Colonic mucosa (tissue), 4 donors: ENCODE results near the gene C12orf54. TPM values are rescaled to one million over a fixed set of nuclear protein-coding genes. Genes with fewer than 3 reads are reported as not detected.
"Not testable (repeated sequence)": the region's sequence is repeated elsewhere in the genome, so short reads cannot be mapped to it uniquely, and the experiment has no call there.

Experiments used
- DNase-seq: peaks from one replicate; pipeline ENCODE4 v3.0.0-alpha.2; 2020
- H3K27ac ChIP-seq: fragments of 200-600 bp; one replicate; pipeline ENCODE4 v1.8.0; 2021
- H3K27me3 ChIP-seq: fragments of 200-600 bp; one replicate; pipeline ENCODE4 v1.8.0; 2021
- H3K36me3 ChIP-seq: fragments of 200-600 bp; one replicate; pipeline ENCODE4 v1.8.0; 2021
- H3K4me1 ChIP-seq: fragments of 200-600 bp; one replicate; pipeline ENCODE4 v1.8.0; 2021; ENCODE audit warnings: mild to moderate bottlenecking
- H3K4me3 ChIP-seq: fragments of 200-600 bp; one replicate; pipeline ENCODE4 v1.8.0; 2021
- H3K9ac ChIP-seq, 2 donors: one replicate each; pipeline ENCODE4 v1.7.0; 2013; ENCODE audit warnings: control low read depth in 2 of 2, low read depth in 2 of 2, low read length in 2 of 2
- H3K9me3 ChIP-seq: fragments of 200-600 bp; one replicate; pipeline ENCODE4 v1.8.0; 2021
- CTCF ChIP-seq: fragments of 200-600 bp; IDR thresholded peaks from one replicate; pipeline ENCODE4 v1.8.0; 2022; ENCODE audit warnings: antibody characterized with exemption, mild to moderate bottlenecking
- intact Hi-C: fragments of 100-400 bp; cut with DNase I; formaldehyde crosslinking; loops from one replicate; pipeline ENCODE4 v1.14.1; 2022
- total RNA-seq, 2 donors: library from RNA; stranded (reverse); fragmentation: NEBNext Ultra II Directional in 1 of 2; extraction: Animal tissue kit (Norgen Biotek cat#: 25700) in 1 of 2; gene quantifications; one replicate each; pipeline ENCODE4 v1.2.1, GENCODE V29; 2021
- donor health status: healthy.
- donor health status: DM: no; HTN: no; CAD: no.
- donor health status: DM: no; HTN: no; CAD: no.

Gene C12orf54
- total RNA-seq, 2 donors from 2014 or later = not detected

DNA sequence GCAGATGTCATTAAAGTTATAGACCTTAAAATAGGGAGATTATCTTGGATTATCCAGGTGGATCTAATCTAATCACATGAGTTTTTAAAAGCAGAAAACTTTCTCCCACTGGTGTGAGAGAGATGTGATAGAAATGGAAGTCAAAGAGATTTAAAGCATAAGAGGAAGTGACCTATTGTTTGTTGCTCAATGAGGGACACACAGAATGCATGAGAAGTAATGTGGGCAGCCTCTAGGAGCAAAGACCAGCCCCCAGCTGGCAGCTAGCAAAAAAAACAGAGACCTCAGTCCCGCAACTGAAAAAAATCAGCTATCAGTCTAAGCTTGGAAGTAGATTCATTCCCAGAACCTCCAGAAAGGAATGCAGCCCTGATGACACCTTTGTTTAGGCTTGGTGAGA lies 34.5 kb upstream of the C12orf54 start:
- no peak for TF ChIP-seq CTCF
- Histone ChIP-seq H3K4me1 (no peaks in the 10 kb centered on the region), H3K36me3 (no peaks in the 10 kb centered on the region), H3K9me3 (no peaks in the 10 kb centered on the region), H3K27me3 (no peaks in the 10 kb centered on the region), H3K27ac (no peak overlapping the region), H3K4me3 (no peak overlapping the region), H3K9ac (no peak overlapping the region)
- no peak for DNase-seq
- intact Hi-C loops = no loop called here

GRCh38 chr12:48451372-48451771 lies 30.9 kb upstream of the C12orf54 start:
- H3K9me3 ChIP-seq = no peaks in the 10 kb centered on the region
- intact Hi-C loops = no loop called here
- H3K27ac ChIP-seq = no peak overlapping the region
- no peaks in the 10 kb centered on the region for H3K27me3 ChIP-seq
- no peak overlapping the region for H3K9ac ChIP-seq
- no peak overlapping the region for H3K4me3 ChIP-seq
- H3K4me1 ChIP-seq = no peaks in the 10 kb centered on the region
- TF ChIP-seq CTCF = no peak
- no peak for DNase-seq
- no peaks in the 10 kb centered on the region for H3K36me3 ChIP-seq

GRCh38 chr12:48452961-48453360 lies 29.3 kb upstream of the C12orf54 start:
- H3K27ac ChIP-seq, H3K4me3 ChIP-seq, H3K9ac ChIP-seq, H3K27me3 ChIP-seq, H3K36me3 ChIP-seq, H3K9me3 ChIP-seq, DNase-seq, H3K4me1 ChIP-seq, intact Hi-C loops: not testable (repeated sequence)

DNA sequence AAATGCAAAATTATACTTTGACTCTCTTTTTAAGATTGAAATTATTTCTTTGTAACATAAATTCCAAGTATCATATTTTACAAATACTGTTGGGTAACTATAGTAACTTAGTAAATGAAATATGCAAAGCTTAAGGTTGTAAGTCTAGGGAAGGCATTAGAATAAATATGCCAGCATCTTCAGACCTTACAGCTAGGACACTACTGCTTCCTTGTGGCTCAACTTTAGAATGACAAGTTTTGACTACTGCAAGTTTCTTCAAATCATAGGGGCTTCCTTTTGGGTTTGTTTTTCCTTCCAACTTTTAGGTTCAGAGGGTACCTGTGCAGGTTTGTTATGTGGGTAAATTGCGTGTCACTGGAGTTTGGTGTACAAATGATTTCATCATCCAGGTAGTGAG lies 27.6 kb upstream of the C12orf54 start:
- no peaks in the 10 kb centered on the region for H3K27me3 ChIP-seq
- H3K4me3 ChIP-seq = no peak overlapping the region
- no peaks in the 10 kb centered on the region for H3K4me1 ChIP-seq
- H3K9ac ChIP-seq = no peak overlapping the region
- no peak for DNase-seq
- intact Hi-C loops = no loop called here
- no peak overlapping the region for H3K27ac ChIP-seq
- H3K9me3 ChIP-seq = no peaks in the 10 kb centered on the region
- TF ChIP-seq CTCF = no peak
- no peaks in the 10 kb centered on the region for H3K36me3 ChIP-seq

DNA sequence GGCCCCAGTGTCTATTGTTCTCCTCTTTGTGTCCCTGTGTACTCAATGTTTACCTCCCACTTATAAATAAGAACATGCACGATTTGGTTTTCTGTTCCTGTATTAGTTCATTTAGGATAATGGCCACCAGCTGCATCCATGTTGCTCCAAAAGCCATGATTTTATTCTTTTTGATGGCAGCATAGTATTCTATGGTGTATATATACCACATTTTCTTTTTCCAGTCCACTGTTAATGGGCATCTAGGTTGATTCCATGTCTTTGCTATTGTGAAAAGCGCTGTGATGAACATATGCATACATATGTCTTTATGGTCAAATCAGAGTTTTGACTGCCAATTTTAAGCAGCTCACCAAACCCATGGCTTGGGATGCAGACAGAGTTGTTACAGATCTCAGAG lies 27.2 kb upstream of the C12orf54 start:
- Histone ChIP-seq H3K27me3 (no peaks in the 10 kb centered on the region), H3K9me3 (no peaks in the 10 kb centered on the region), H3K4me1 (no peaks in the 10 kb centered on the region), H3K36me3 (no peaks in the 10 kb centered on the region), H3K27ac (no peak overlapping the region), H3K9ac (no peak overlapping the region), H3K4me3 (no peak overlapping the region)
- TF ChIP-seq CTCF = no peak
- intact Hi-C loops = no loop called here
- DNase-seq = no peak

GRCh38 chr12:48459259-48459658 lies 23.0 kb upstream of the C12orf54 start:
- H3K36me3 ChIP-seq = no peaks in the 10 kb centered on the region
- intact Hi-C loops = no loop called here
- DNase-seq = no peak
- H3K27ac ChIP-seq = no peak overlapping the region
- H3K9ac ChIP-seq = no peak overlapping the region
- no peaks in the 10 kb centered on the region for H3K27me3 ChIP-seq
- TF ChIP-seq CTCF = no peak
- H3K9me3 ChIP-seq = no peaks in the 10 kb centered on the region
- no peaks in the 10 kb centered on the region for H3K4me1 ChIP-seq
- no peak overlapping the region for H3K4me3 ChIP-seq

DNA sequence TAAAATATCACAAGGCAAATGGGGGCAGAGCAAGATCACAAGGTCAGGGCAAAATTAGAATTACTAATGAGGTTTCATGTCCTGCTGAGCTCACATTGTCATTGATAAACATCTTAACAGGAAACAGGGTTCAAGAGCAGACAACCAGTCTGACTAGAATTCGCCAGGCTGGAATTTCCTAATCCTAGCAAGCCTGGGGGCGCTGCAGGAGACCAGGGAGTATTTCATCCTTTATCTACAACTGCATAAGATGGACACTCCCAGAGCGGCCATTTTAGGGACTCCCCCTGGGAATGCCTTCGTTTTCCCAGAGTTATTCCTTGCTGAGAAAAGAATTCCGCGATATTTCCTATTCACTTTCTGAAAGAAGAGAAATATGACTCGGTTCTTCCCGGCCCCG lies 13.3 kb upstream of the C12orf54 start:
- H3K4me1 ChIP-seq, DNase-seq, H3K9me3 ChIP-seq, H3K27ac ChIP-seq, H3K36me3 ChIP-seq, intact Hi-C loops, H3K27me3 ChIP-seq, H3K9ac ChIP-seq, H3K4me3 ChIP-seq: not testable (repeated sequence)
